ENCODE results near the gene C2CD2. TPM values are rescaled to one million over a fixed set of nuclear protein-coding genes. Genes with fewer than 3 reads are reported as not detected.

The C2CD2 gene
- total and polyA plus RNA-seq, 2 of the 4 experiments (the other 2 are of a cell fraction) = 15.6 to 25.3 TPM

- H3K4me2 ChIP-seq (ENCODE audit: low read depth, low read length) = no peak overlapping the region
- H3K56ac ChIP-seq (ENCODE audit: extremely low read depth, insufficient read depth, low read length) = no peak overlapping the region
- no peaks in the 10 kb centered on the region for H3K27me3 ChIP-seq (ENCODE audit: control insufficient read depth, insufficient read depth, low read length)
- in situ Hi-C loops (cut with MboI; ENCODE audit: low sequenced_read_pairs) (no loop called here), intact Hi-C loops (cut with micrococcal nuclease) (no loop called here), dilution Hi-C loops (cut with HindIII; ENCODE audit: low sequenced_read_pairs, unreplicated experiment) (no loop called here)
- no peak overlapping the region for H3K4ac ChIP-seq (ENCODE audit: low read depth, low read length)
- H2BK15ac ChIP-seq (ENCODE audit: low read depth, low read length) = no peak overlapping the region
- no peak overlapping the region for H3K9ac ChIP-seq (ENCODE audit: low read depth, low read length)
- no peak overlapping the region for H2AK9ac ChIP-seq (replicated peaks; ENCODE audit: low read depth, low read length, poor library complexity)
- no peak overlapping the region for H3K4me3 ChIP-seq (ENCODE audit: insufficient read depth, low read depth, low read length)
- no peak overlapping the region for H2AK5ac ChIP-seq (ENCODE audit: low read depth, low read length)
- H3K79me1 ChIP-seq (ENCODE audit: low read depth in 1 of 2, low read length in 2 of 2) = no peaks in the 10 kb centered on the region
- H3K36me3 ChIP-seq (ENCODE audit: control insufficient read depth, insufficient read depth, low read length) = no peaks in the 10 kb centered on the region
- H3K14ac ChIP-seq (replicated peaks; ENCODE audit: low read depth, low read length) = no peak overlapping the region
- H3K18ac ChIP-seq (ENCODE audit: low read depth, low read length) = no peak overlapping the region
- ChIA-PET CTCF (no interaction called here), POLR2A (ENCODE audit: unreplicated experiment) (no interaction called here)
- no peak overlapping the region for H4K8ac ChIP-seq (ENCODE audit: low read depth in 2 of 2, low read length in 2 of 2)
- no TSS peak for BruUV-seq (replicated peaks)
- no peaks in the 10 kb centered on the region for H3K9me1 ChIP-seq (ENCODE audit: insufficient read depth, low read length)
- H4K20me1 ChIP-seq (ENCODE audit: insufficient read depth, low read length) = no peaks in the 10 kb centered on the region
- H2AFZ ChIP-seq (replicated peaks; ENCODE audit: low read length, poor library complexity) = no peak overlapping the region
- WGBS, 2 experiments (ENCODE audit: extremely low coverage in 2 of 2, insufficient read length in 1 of 2) = 60% methylated on average over 1 of the region's 4 CpGs; no CpG with 5 or more reads in 1 of the 2 experiments
- H2BK5ac ChIP-seq (ENCODE audit: low read depth, low read length, poor library complexity, severe bottlenecking) = no peak overlapping the region
- TF ChIP-seq RAD21 (IDR thresholded peaks at IDR 0.05; ENCODE audit: low read length) = no peak
- TF ChIP-seq FOS (IDR thresholded peaks at IDR 0.05; ENCODE audit: low read depth, low read length) = no peak
- TF ChIP-seq POLR2A (IDR thresholded peaks at IDR 0.05; ENCODE audit: low read depth, low read length) = no peak
- TF ChIP-seq SMC3 (IDR thresholded peaks at IDR 0.05; ENCODE audit: low read depth, low read length) = no peak
- no peak for TF ChIP-seq MXI1 (IDR thresholded peaks at IDR 0.05; ENCODE audit: borderline replicate concordance, low read depth, low read length)
- TF ChIP-seq RFX5 (IDR thresholded peaks at IDR 0.05; ENCODE audit: low read depth, low read length) = no peak
- no peak for TF ChIP-seq CTCF (conservative IDR thresholded peaks at IDR 0.05; ENCODE audit: low read depth, low read length)
- no peak for TF ChIP-seq USF2 (IDR thresholded peaks at IDR 0.05; ENCODE audit: low read depth, low read length)
- no peak for TF ChIP-seq CHD1 (IDR thresholded peaks at IDR 0.05; ENCODE audit: low read depth, low read length)
- no peak for TF ChIP-seq MAZ (IDR thresholded peaks at IDR 0.05; ENCODE audit: borderline replicate concordance, low read depth, low read length)
- no peak for TF ChIP-seq MAFK (IDR thresholded peaks at IDR 0.05; ENCODE audit: low read depth, low read length)
- no peak for TF ChIP-seq BHLHE40 (IDR thresholded peaks at IDR 0.05; ENCODE audit: low read depth, low read length)
- TF ChIP-seq RCOR1 (IDR thresholded peaks at IDR 0.05; ENCODE audit: insufficient replicate concordance, low read length) = no peak
- no peak overlapping the region for H3K23ac ChIP-seq (ENCODE audit: low read depth, low read length)
- ATAC-seq (ENCODE audit: low read depth) = no peak
- peaks cover 9% of the 10 kb centered on the region for H3K9me3 ChIP-seq (ENCODE audit: control insufficient read depth, insufficient read depth, low read length)
- H3K4me1 ChIP-seq (ENCODE audit: control insufficient read depth, insufficient read depth, low read length) = no peaks in the 10 kb centered on the region
- H4K91ac ChIP-seq (ENCODE audit: insufficient read depth, low read depth, low read length) = no peak overlapping the region
- H2BK20ac ChIP-seq (ENCODE audit: low read depth, low read length) = no peak overlapping the region
- no peak for DNase-seq
- H3K27ac ChIP-seq (ENCODE audit: insufficient read depth, low read length) = no peak overlapping the region
- no peak overlapping the region for H4K5ac ChIP-seq (ENCODE audit: low read depth, low read length)
- H2BK120ac ChIP-seq (ENCODE audit: low read depth, low read length) = no peak overlapping the region
These were observed 25.5 kb upstream of the C2CD2 start for GRCh38 chr21:41979335-41979734.
